ENCODE results near the gene NRXN3.

Gene NRXN3

DNA sequence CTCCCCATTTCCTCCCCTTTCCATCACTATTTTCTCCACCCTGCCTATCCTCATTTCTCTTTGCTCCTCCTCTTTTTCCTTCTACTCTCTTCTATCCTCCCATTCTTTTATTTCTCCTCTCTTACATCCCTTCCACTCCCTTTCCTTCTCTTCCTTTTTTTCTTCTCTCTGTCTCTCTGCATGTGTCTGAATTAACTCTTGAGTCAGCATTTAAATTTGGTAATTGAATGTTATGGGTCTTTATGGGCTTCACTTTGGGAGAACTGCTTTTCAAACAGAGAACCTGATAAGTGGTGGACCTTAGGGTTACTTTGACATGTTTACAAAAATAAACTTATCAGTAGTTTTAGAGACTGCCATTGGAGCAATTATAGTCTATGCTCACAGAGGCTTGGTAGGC, 992.7 kb downstream of the NRXN3 start:
- no peak for TF ChIP-seq CTCF (IDR thresholded peaks at IDR 0.05; ENCODE audit: low read depth, low read length)
- H3K4me3 ChIP-seq (ENCODE audit: low read depth, low read length): no peak overlapping the region

- TF ChIP-seq CTCF (IDR thresholded peaks at IDR 0.05; ENCODE audit: low read depth, low read length): no peak
Observed at GRCh38 chr14:79165471-79166090, 995.4 kb downstream of the NRXN3 start.

DNA sequence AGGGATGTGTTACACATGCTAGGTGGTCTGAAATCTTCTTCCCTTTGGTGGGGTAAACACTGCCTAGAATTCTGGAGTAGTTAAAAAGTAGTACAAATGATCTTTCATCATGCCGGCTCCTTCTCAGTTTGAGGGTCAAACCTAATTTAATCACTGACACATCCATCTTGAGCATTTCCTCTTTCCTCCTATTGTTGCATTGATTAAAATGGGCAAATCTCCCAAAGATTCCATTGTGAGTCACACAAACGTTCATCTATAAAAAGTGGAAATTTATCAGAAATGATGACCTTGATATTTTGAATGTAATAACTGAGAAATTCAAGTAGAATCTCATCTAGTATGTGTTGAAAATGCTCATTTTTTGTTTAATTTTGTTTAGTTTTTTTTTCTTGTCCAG, 996.0 kb downstream of the NRXN3 start:
- no peak for TF ChIP-seq CTCF (IDR thresholded peaks at IDR 0.05; ENCODE audit: low read depth, low read length)

More at GRCh38 chr14:79165471-79166090, 995.4 kb downstream of the NRXN3 start:
- H3K4me3 ChIP-seq (ENCODE audit: low read depth, low read length): no peak overlapping the region

DNA sequence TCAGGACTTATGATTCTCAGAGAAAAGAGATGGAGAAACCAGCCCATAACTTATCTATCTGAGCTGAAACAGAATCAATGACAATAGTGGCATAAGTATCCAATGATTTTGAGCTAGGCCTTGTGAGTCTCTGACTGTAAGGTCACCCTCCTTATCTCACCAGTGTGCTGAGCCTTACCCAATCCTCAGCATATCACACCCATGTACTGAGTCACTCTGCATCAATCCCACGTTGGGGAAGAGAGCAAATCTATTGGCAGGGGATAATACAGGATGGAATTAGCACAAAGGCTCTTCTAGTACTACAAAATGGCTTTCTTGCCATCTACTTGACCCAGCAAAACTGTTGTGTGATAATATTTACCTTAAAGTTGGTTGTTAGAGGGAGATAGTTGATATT, 997.8 kb downstream of the NRXN3 start:
- no peak for TF ChIP-seq CTCF (IDR thresholded peaks at IDR 0.05; ENCODE audit: low read depth, low read length)
- H3K4me3 ChIP-seq (ENCODE audit: low read depth, low read length): no peak overlapping the region

More for the DNA sequence above, 996.0 kb downstream of the NRXN3 start:
- H3K4me3 ChIP-seq (ENCODE audit: low read depth, low read length): no peak overlapping the region

DNA sequence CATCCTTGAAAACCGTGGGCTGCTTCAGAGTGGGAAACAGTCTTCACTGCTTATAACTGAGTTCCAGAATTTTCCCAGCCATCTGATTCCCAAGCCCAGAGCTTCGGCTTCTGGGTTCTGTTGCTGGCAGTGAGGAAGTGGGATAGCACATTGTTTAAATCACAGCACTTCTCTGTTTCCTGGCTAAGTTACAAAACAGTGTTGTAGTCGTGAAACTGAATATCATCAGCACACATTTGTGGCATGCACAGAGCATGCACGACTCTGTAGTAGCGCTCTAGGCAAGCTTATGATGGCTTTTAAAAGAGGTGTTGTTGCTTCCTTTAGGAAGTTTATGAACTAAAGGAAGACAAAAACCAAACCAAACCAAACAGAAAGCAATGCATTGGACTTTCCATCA, 1005.5 kb downstream of the NRXN3 start:
- no peak overlapping the region for H3K4me3 ChIP-seq (ENCODE audit: low read depth, low read length)
- TF ChIP-seq CTCF (IDR thresholded peaks at IDR 0.05; ENCODE audit: low read depth, low read length): no peak

DNA sequence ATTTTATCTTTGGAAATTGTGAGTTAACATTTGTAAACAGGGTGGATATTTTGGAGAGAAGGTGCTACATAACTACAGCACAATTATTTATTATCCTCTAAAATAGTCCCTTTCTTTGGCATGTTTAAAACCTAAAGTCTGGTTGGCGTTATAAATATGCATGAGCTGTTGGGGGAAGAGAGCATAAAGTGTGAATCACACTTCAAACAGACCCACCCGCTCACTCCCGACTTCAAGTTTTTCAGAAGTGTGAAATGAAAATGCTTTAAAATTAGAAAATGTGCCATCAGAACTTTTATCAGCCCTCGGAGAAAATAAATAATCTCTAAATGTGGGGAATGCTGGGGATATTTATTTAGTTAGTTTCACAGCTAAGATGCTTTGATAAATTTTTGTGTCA, 1006.9 kb downstream of the NRXN3 start:
- H3K4me3 ChIP-seq (ENCODE audit: low read depth, low read length): no peak overlapping the region
- TF ChIP-seq CTCF (IDR thresholded peaks at IDR 0.05; ENCODE audit: low read depth, low read length): no peak

- H3K4me3 ChIP-seq (ENCODE audit: low read depth, low read length): no peak overlapping the region
- no peak for TF ChIP-seq CTCF (IDR thresholded peaks at IDR 0.05; ENCODE audit: low read depth, low read length)
Observed at GRCh38 chr14:79178719-79179118, 1008.5 kb downstream of the NRXN3 start.

All from WI38 (cell line).